HuH-7.5 (cell line): ENCODE results near the gene HDAC8.
A peak's percentile ranks its signal among the peaks of the same experiment; 100 is the strongest.
"Not testable (repeated sequence)": the region's sequence is repeated elsewhere in the genome, so short reads cannot be mapped to it uniquely, and the experiment has no call there.

Experiments used
- DNase-seq: peaks from one replicate; pipeline ENCODE4 v3.0.0; 2011; ENCODE audit warnings: low spot score

The HDAC8 gene

DNA sequence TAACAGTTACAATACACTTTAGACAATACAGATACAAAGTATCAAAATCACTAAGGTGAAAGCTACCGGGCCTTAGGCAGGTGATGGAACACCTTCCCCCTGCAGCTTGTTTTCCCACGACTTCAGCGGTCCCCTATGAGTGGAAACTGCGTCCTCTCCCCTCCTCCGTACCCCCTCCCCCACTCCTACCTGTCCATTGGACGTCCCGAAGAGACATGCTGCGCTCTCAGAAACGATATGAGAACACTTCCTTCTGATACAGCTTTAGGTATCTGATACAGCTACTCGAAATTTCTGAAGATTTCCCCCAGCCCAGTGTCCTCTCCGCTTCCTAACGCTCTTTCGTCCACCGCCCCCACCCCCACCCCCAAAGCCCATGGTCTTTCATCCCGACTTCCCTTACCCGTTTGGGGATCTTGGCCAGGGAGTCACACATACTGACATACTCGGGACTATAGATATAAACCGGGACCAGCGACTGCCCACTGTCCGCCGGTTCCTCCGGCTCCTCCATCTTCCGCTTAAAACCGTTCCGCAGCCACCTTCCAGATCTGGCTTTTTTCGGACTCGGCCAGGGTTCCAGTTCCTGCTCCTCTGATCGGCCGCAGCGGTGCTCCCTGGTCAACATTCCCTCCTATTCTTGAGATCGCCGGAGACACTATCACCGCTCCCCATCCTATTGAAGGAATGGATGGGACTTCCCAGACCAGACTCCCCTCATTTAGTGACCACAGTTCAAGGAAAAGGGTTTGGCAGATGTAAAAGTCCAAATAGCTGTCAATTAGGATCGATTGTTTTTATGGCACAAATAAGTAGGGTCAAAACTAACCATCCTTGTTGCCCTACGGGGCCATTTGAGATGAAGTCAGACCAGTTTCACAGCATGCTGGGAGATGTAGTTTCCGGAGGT lies at the start of gene HDAC8:
Gene HDAC8, minus strand, starts transcription at position 596 of the 910 bp plus-strand sequence. Its CDS starts 82 bp downstream, at position 514.
- DNase-seq, result peak; percentile 33

DNA sequence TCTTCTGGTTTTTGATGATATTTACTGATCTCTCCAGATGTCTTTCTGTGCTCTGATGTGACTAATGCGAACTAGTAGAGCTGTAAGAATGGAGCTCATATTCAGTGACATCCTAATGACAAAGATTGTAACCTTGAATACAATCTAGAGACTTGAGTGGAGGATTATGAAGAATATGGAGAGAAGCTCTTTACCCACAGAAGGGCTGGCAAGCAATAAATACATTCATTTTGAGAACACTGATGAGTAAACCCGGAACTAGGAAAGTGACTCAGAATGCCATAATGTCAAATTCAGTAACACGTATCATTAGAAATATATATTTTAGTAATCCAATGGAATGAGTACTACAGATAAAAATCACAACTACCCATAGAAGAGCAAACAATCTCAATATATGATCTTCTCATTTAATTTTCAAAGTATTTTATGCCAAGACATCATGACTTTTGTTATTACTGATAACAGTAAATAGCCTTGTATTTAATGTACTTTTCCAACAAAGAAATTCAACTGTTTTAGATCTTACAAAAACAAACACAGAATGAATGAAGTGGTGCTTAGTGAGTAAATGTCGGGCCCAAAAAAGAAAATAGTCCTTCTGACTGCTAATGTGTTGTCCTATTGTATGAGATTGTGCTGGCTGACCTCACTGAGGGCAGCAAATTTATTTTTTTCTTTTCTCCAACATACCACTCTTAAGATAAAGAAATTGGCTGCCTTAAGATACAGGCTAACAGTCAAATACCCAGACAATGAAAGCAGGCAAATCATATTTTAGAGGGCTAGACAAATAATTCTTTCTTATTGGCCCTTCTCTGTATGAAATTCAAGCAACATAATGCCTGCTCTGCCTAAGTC lies 49.2 kb upstream of the HDAC8 start:
- no peak for DNase-seq

DNA sequence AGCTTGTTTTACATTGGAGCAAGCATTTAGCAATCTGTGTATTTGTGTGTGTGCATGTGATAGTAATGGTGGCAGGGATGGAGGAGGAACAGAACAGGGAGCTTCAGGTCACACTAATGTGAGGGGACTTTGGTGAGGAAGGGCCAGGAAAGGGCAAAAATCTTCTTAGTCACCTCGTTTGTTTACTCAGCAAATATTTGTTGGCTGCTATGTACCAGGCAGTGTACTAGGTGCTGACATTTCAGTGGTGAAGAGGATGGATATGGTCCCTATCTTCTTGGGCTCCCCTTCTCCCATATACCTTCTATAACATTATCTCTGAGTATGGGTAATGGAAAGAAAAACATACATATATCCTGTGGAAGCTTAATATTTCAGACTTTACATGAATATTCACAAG lies 48.5 kb upstream of the HDAC8 start:
- no peak for DNase-seq

DNA sequence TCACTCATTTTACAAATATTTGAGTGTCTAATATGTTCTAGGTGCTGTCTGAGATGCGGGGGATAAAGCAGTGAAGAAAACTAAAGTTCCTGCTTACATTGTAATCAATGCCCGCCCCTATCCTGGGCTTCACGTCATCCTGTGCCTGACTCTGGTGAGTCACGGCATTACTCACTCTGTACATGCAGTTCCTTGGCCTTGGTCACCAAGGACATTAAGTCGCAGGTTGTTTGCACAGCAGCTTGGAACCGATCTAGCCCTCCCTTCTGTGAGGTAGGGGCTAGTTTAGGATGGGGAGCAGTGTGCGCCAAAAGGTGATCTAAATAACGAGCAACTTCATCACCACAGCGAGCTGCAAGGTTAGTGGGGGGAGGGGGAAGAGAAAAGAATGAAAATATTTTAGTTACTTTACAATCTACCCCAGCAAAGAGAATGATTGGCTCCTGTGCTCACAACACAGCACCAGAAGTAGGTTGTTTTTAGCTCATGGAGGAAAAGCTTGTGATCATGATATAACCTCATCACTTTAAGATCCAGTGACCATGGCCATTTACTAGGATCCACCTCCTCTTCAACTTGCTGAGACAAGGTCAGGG lies 48.0 kb upstream of the HDAC8 start:
- DNase-seq, result no peak

DNA sequence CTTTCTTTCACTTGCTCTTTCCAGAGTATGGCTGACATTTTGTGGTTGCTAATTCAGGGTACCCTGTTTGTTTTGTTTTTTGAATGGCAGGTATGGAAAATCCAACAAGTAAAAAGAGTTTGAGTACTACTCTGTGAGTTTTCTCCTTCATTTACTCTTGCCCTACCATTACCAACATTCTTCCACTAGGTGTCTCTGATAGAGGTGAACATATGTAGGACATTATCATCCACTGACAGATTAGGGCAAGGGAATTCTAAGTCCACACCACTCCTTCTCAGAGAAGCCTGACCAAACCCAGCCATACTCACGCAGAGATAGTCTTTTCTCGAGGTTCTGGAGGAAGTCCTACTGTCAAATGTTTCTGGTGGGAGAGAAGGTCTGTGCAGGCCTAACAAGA lies 36.7 kb upstream of the HDAC8 start:
- no peak for DNase-seq

DNA sequence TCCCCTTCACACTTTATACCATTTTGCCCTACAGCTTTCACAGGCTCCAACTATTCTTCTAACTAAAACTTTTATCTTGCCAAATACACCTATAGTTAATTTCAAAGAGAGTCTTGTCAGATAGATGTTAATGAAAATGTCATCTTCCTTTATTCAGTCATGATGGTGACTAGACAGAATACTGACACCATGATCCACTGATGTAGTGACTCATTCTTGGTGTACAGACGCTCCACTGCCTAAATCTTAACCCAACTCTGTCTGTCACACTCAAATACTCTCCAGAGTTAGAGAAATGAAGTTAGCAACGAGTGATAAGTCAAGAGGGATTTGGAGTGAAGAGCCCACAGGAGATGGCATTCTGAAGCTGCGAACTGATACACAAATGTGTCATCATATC lies 32.1 kb upstream of the HDAC8 start:
- no peak for DNase-seq

DNA sequence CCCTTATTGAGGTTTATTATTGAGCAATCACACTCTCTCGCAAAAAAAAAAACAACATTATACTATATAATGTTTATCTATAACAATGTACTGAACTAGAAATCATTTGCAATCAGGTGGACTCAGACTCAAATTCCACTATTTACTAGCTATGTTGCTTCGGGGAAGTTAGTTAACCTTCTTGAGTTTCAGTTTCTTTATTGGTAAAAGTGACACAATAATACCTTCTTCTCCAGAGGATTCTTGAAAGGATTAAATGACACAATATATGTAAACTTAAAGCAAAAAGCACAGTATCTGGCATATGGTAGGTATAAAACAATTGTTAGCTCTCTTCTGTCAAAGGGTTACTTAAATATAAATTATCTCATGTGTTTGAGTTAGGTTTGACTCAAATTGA lies 31.5 kb upstream of the HDAC8 start:
- no peak for DNase-seq

DNA sequence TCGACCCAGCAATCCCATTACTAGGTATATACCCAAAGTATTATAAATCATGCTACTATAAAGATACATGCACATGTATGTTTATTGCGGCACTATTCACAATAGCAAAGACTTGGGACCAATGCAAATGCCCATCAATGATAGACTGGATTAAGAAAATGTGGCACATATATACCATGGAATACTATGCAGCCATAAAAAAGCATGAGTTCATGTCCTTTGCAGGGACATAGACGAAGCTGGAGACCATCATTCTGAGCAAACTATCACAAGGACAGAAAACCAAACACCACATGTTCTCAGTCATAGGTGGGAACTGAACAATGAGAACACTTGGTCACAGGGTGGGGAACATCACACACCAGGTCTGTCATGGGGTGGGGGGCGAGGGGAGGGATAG lies 18.4 kb upstream of the HDAC8 start:
- DNase-seq, result not testable (repeated sequence)

DNA sequence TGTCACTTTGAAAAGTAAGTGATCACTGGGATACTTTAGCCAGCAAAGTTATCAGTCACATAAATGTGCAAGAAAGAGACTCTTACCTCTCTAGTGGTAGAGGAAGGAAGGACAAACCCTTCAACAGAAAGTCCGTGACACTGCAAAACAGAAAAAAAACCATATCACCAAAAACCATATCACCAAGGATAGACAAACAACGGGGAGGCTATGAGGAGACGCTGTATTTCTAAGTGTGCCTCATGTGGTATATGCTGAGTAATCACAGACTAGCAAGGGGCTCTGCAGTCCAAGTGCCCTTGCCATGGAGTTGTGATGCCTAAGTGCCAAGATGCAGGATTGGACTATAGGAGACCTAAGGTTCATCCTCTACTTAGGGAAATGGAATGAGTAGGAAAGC lies 11.5 kb upstream of the HDAC8 start:
- DNase-seq, result no peak

DNA sequence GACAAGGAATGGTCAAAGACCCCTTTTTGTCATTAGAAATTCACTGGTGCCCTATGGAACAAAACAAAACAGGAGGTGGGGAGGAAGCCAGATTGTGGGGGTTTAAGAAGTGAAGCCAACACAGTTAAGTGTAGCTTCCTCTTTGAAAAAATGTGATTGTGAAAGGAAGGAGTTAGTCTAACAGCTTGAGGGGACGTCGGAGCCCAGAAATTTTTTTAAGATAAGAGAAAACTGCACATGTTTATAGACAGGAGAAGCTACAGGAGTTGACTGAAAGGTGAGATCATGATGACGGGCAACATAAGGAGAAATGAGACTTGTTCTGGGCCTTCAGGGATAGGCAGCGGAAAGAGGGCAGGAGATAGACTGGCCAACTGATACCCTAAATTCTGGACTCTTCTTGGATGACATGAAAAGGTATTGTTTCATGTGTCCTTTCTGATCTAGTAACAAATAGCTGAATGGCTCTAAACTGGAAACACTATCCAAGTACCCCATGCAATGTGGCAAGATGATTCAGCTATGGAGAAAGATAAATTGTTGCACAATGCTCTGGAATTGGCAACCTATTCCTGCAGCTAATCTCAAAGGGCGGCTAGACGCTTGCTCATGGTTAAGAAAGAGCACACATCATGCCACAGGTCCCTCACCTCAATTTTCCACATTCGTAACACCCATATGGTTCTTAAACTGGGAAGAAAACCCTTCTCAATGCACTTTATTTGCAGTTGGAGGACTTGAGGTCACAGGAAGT lies 3.7 kb upstream of the HDAC8 start:
- no peak for DNase-seq

DNA sequence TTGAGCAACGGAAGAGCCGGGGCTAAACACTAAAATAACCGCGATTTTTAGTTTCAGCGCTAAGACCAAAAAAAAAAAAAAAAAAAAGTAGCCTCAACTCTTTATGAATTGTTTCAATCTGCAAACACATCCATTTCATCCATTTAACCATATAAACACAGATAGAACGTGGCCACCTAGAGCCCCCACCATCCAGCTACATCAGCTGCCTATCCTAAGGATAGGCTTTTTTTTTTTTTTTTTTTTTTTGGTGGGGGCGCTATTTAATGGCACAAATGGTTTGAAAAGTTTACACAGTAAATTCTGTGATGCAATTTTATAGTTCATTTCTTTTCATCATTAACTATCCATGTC lies 492 bp upstream of the HDAC8 start:
- no peak for DNase-seq

DNA sequence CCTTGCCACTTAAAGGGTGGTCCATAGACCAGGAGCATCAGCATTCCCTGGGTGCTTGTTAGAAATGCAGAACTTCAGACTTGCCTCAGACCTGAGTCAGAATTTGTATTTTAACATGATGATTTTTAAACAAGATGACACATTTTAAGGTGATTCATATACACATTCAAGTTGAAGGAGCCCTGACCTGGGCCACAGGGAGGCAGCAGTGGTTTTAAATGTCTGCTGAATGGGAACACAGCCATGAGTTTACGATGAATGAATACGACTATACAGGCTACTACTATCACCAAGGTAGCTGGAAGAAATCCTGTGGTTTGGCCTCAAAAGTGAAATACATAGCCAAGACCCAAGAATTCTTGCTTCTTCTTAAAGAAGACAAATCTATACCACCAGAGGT lies 2.9 kb downstream of the HDAC8 start:
- DNase-seq, result no peak

DNA sequence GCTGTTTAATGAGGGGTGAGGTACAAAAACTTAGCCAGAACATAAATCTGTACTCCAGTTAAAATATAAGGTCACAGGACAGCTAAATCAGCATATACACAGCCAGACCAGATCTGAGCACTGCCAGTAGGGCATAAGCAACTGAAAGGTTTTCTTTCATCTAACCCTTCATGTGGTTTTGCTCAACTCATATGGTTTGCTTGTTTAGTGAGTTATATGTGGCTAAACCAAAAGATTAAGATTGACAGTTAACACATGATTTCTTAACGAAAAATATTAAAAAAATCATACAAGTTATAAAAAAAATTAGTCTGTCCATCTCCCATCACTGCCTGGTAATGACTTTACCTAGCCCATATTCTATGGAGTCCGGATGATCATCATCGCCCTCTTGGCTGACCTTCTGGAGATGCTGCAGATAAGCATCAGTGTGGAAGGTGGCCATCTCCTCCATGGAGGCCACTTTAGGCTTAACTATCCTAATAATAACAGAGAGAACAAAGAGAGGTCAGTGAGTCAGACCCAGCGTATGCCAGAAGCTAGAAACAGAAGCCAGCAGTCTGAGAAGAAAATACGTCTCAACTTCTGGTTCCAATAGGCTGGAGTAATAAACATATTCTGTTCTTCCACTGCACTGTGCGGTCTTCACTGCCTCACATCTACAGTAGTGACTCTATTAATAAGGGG lies 4.1 kb downstream of the HDAC8 start:
- DNase-seq, result no peak

DNA sequence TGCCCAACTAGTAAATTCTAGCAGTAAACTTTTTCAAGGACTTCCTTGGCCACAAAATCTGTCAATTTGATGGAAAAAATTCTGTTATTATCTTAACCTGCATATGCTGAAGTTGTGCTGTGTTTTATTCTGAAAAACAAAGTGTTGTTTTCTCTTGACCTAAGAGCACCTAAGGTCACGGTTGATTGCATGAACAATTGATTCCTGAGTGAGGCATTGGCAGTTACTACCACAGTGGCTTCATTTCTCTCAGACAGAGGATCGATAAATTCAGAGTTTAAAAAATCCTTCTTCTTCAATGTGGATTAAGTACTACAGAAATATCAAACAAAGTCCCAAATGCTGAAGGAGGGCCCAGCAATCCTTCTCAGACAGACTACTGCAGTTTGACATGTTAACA lies 6.2 kb downstream of the HDAC8 start:
- no peak for DNase-seq

DNA sequence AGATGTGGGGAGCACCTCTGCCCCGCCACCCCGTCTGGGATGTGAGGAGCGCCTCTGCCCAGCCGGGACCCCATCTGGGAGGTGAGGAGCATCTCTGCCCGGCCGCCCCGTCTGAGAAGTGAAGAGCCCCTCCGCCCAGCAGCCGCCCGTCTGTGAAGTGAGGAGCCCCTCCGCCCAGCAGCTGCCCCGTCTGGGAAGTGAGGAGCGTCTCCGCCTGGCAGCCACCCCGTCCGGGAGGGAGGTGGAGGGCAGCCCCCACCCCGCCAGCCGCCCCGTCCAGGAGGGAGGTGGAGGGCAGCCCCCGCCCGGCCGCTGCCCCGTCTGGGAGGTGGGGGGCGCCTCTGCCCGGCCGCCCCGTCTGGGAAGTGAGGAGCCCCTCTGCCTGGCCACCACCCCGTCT lies 13.0 kb downstream of the HDAC8 start:
- not testable (repeated sequence) for DNase-seq

DNA sequence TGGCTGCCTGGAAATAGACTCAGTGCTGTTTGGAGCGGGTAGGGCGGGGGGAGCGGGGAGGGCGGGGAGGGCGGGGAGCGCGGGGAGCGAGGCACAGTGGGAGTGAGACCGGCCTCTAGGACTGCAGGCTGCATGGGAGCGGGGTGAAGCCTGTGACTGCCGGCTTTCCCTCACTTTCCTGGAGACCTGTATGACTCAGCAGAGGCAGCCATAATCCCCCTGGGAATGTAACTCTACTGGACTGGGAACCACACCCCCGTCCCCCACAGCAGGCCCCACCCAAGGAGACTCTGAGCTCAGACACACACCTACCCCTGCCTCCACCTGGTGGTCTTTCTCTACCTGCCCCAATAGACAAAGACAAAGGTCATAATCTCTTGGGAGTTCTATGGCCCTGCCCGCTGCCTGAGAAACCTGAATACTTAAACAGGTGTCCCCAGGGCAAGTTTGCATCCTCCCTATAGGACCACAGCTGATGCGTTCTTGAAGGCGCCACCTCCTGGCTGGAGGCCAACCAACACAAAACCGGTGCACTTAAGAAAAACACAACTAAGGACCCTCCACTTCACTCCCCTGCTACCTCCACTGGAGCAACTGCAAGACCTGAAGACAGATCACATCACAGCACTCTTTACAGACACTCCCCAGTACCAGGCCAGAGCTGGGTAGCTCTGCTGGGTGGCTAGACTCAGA lies 18.0 kb downstream of the HDAC8 start:
- DNase-seq, result no peak

DNA sequence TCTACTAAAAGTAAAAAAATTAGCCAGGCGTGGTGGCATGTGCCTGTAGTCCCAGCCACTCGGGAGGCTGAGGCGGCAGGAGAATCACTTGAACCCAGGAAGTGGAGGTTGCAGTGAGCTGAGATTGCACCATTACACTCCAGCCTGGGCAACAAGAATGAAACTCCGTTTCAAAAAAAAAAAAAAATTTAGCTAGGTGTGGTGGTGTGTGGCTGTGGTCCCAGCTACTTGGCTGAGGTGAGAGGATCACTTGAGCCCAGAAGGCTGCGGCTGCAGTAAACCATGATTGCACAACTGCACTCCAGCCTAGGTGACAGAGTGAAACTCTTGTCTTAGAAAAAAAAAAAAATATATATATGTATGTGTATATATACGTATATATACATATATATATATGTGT lies 20.2 kb downstream of the HDAC8 start:
- DNase-seq, result not testable (repeated sequence)

DNA sequence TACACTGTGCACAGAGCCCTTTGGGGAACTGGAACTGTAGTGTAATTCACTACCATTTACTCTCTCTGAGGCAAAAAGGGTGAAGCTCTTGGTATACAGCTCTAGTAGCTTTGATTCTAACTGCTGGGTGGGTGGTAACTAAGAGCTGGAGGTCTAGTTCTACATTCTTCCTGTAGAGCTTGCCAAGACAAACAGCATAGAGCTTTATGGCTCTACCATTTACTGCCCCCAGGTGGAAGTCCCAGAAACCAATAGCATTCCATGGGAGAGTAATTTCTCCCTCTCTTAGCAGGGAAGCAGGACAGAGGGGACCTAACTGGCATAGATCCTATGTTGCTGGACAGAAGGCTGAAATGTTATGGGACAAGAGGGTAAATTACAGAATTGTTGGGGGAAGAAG lies 26.7 kb downstream of the HDAC8 start:
- DNase-seq, result no peak

DNA sequence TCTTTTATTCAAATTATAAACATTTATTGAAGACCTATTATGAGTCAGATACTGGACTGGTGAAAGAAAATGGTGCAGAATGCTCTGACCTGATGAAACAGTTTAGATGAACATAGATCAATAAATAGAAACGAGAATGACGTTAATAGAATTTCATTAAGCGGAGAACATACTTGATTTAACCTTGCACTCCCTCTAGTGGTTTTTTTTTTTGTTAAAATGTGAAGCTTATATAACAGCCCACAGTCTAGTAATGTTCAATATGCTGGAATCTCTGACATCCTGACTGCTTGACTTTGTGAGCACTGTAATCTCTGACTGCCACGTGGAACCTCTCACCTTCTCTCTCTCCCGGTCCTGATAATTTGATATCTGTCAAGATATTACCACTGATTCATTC lies 32.3 kb downstream of the HDAC8 start:
- DNase-seq, result no peak

DNA sequence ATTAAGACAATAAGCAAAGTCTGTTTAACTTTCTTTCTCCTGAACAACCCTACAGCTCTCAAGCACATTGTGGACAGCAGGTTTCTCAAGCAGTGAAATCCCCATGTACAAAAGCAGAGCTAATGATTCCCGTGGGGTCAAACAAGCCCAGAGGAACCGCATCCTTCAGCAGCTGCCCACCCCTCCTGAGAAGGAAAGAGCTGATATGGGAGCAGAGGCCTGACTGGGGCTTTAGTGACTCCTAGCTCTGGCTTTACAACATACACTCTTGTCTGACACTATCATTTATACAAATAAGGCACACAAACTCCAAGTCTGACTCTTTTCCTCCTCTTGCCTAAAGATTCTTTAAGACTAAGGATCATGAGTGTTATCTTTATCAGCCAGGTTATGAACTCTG lies 32.8 kb downstream of the HDAC8 start:
- no peak for DNase-seq

DNA sequence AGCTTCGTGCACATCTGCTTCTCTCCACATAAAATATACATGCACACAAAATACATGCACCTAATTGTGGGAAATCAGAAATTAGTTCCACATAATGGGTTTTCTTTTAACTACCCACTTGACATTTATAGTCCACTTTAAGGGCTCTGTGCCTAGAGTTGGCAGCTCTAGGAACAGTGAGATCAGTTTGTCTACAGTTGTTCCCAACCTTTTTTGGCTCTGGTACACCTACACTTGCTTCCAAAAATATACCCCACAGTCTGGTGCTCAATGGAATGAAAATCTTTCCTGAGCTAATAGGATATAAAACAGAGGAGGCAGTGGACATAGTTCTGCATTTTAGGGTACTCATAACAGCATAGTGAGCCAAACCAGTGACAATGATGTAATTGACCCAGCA lies 36.1 kb downstream of the HDAC8 start:
- DNase-seq, result no peak
